ENCODE results near the gene SPON2. TPM values are rescaled to one million over a fixed set of nuclear protein-coding genes. Genes with fewer than 3 reads are reported as not detected.

Gene SPON2
- total RNA-seq, 1 experiment from 2014 or later: 2.3 TPM

DNA sequence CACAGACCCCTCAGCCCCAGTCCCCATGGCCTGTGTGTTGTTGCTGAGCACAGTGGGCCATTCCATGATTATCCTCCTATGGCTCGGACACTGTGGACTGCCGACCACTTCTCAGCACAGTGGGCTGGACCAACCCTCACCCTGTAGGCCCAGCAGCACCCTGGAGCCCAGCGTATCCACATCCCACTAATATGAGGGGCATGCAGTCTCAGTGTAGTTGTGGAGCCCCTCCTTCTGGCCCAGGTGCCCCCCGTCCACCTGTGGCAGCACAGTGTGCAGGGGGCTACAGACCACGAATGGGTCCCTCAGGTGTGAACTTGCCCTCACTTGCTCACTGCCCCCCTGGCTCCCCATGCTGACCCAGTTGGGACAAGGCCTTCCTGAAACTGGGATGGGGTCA is 7.9 kb downstream of the SPON2 start:
- H3K4me2 ChIP-seq (ENCODE audit: insufficient read depth, insufficient read length, low read length): no peak overlapping the region
- Mint-ChIP-seq H3K36me3 (ENCODE audit: insufficient read depth in 1 of 3, low read depth in 3 of 3) (peaks cover 0 to 2% (median 1%) of the 10 kb centered on the region in 3 experiments; a peak in 3 of 7 replicates), H3K4me1 (peaks cover 4% of the 10 kb centered on the region in 2 experiments; a peak in 3 of 4 replicates), H3K27ac (no peak overlapping the region), H3K9me3 (peaks cover 6 to 17% of the 10 kb centered on the region in 2 experiments), H3K4me3 (no peak overlapping the region; a peak in 1 of 5 replicates), H3K27me3 (ENCODE audit: low read depth) (peaks cover 67% of the 10 kb centered on the region)
- no peak overlapping the region for H3K9ac ChIP-seq (ENCODE audit: extremely low read depth, insufficient read length, low read length)
- no peak overlapping the region for H2BK15ac ChIP-seq (ENCODE audit: low read depth, low read length)
- no peak for DNase-seq
- WGBS (ENCODE audit: extremely low coverage, insufficient read length, low lambda C conversion rate): no CpG with 5 or more reads among the region's 5 CpGs
- H2BK20ac ChIP-seq (ENCODE audit: low read depth, low read length, poor library complexity, severe bottlenecking): no peak overlapping the region
- no peak overlapping the region for H4K91ac ChIP-seq (ENCODE audit: insufficient read length, low read depth, low read length)
- no peak overlapping the region for H2BK12ac ChIP-seq (ENCODE audit: insufficient read length, low read depth, low read length)
- H2BK5ac ChIP-seq (ENCODE audit: insufficient read length, low read length): no peak overlapping the region
- no peaks in the 10 kb centered on the region for H3K4me1 ChIP-seq (ENCODE audit: insufficient read depth, low read length)
- no peak overlapping the region for H3K23ac ChIP-seq (ENCODE audit: insufficient read length, low read depth, low read length)
- H3K4ac ChIP-seq (ENCODE audit: low read depth, low read length): no peak overlapping the region
- no peaks in the 10 kb centered on the region for H4K20me1 ChIP-seq (ENCODE audit: control insufficient read depth, insufficient read depth, insufficient read length)
- H3K9me3 ChIP-seq (ENCODE audit: control insufficient read depth, low read depth, low read length): no peaks in the 10 kb centered on the region
- no peak overlapping the region for H4K5ac ChIP-seq (ENCODE audit: insufficient read length, low read depth, low read length)
- no peaks in the 10 kb centered on the region for H3K23me2 ChIP-seq (ENCODE audit: insufficient read length, low read depth, low read length, poor library complexity, severe bottlenecking)
- H2AFZ ChIP-seq (ENCODE audit: low read length): no peak overlapping the region
- no peak overlapping the region for H3K27ac ChIP-seq (ENCODE audit: insufficient read length, low read depth, low read length)
- no peaks in the 10 kb centered on the region for H3K79me2 ChIP-seq (ENCODE audit: insufficient read depth, low read length)
- TF ChIP-seq, protein P1, sequence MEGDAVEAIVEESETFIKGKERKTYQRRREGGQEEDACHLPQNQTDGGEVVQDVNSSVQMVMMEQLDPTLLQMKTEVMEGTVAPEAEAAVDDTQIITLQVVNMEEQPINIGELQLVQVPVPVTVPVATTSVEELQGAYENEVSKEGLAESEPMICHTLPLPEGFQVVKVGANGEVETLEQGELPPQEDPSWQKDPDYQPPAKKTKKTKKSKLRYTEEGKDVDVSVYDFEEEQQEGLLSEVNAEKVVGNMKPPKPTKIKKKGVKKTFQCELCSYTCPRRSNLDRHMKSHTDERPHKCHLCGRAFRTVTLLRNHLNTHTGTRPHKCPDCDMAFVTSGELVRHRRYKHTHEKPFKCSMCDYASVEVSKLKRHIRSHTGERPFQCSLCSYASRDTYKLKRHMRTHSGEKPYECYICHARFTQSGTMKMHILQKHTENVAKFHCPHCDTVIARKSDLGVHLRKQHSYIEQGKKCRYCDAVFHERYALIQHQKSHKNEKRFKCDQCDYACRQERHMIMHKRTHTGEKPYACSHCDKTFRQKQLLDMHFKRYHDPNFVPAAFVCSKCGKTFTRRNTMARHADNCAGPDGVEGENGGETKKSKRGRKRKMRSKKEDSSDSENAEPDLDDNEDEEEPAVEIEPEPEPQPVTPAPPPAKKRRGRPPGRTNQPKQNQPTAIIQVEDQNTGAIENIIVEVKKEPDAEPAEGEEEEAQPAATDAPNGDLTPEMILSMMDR (conservative IDR thresholded peaks at IDR 0.05): no peak
- no peaks in the 10 kb centered on the region for H3K79me1 ChIP-seq (ENCODE audit: insufficient read depth, low read depth, low read length, poor library complexity, severe bottlenecking)
- H4K8ac ChIP-seq (replicated peaks; ENCODE audit: insufficient read length, low read depth, low read length): no peak overlapping the region
- no peak overlapping the region for H3K18ac ChIP-seq (ENCODE audit: insufficient read length, low read depth, low read length)
- H3K14ac ChIP-seq (ENCODE audit: insufficient read depth, low read length): no peak overlapping the region
- no peak overlapping the region for H3T11ph ChIP-seq (ENCODE audit: low read length)
- peaks cover 15% of the 10 kb centered on the region; the same call in 1 of the 2 replicates for H3K27me3 ChIP-seq (ENCODE audit: insufficient read depth, low read length)
- H2BK120ac ChIP-seq (ENCODE audit: low read depth, low read length, poor library complexity, severe bottlenecking): no peak overlapping the region
- H2AK5ac ChIP-seq (ENCODE audit: insufficient read length, low read length): no peak overlapping the region
- no peak overlapping the region for H3K56ac ChIP-seq (ENCODE audit: insufficient read length, low read depth, low read length)

Measured in H9 (cell line).